Pericardium fibroblast (primary cell): Measurements from ENCODE around the gene C19orf44. TPM values are rescaled to one million over a fixed set of nuclear protein-coding genes. Genes with fewer than 3 reads are reported as not detected.

ENCODE experiments used
- total RNA-seq: library from RNA; depleted of rRNA; stranded (reverse); fragments of >200 nt; gene quantifications from 2 replicates; pipeline ENCODE4 v1.2.3, GENCODE V29; 2015

C19orf44 gene
- total RNA-seq: 2.0 and 6.1 TPM in 2 replicates

GRCh38 chr19:16495982-16496612 lies at the start of gene C19orf44, which contains the start of gene CALR3:
C19orf44 (plus strand) TSS chr19:16496394; CDS start chr19:16500793, 4,399 bp downstream.
CALR3 (minus strand) TSS chr19:16496167; CDS start chr19:16496129, 38 bp downstream.

DNA sequence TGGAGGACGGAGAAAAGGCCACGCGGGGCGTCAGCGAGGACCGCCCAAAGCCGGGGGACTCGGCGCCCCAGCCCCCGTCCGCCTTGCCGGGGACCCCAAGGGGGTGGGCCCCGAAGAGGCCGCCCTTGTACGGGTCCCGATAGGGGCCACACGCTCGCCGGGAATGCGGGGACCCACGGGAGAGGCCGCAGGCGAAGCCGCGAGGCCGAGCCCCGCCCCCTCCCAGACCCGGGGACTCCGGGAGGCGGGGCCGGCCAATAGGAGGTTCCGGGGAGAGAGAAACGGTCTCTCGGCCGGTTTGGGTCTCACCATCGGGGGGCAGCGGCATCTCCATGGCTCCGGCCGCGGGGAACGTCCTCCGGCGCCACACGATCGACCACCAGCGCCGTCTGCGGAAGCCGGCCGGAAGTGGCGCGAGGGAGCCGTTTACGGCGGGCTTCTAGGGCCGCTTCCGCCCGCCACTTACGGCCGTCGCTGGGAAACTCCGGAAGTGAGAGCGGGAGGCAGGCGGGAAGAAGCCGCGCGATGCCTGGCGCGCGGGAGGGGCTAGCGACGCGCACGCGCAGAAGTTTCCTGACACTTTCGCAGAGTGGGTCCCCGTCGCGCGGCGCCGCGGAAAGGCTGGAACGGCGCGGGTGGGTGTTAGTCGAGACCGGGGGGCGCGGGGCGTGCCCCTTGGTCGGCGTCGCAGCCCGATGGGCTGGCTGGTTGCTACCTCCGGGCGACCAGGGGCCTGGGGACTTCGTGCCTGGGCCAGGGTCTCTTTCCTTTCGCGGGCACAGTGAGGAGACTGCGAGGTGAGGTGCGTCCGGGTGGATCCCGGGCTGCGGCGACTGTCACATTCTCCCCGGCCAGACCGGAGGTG lies 46.1 kb downstream of the C19orf44 start, which contains the start of gene CHERP:
CHERP (minus strand) TSS at position 393 of the 865 bp plus-strand sequence; CDS start at position 334, 59 bp downstream.

Other genes with a start within 250 kb of the C19orf44 start
- gene KLF2, start 171.6 kb upstream of the C19orf44 start, total RNA-seq: 19.6 and 37.2 TPM in 2 replicates
- 7.2 and 9.2 TPM in 2 replicates for gene EPS15L1, start 24.4 kb upstream of the C19orf44 start, total RNA-seq
- not detected in 2 replicates for gene CALR3, start 227 bp upstream of the C19orf44 start, total RNA-seq
- 5.6 and 5.9 TPM in 2 replicates for gene CHERP, start 46.0 kb downstream of the C19orf44 start, total RNA-seq
- 25.5 and 41.7 TPM in 2 replicates for gene SLC35E1, start 76.0 kb downstream of the C19orf44 start, total RNA-seq
- gene MED26, start 131.8 kb downstream of the C19orf44 start, total RNA-seq: 6.3 and 7.8 TPM in 2 replicates
- gene SMIM7, start 163.8 kb downstream of the C19orf44 start, total RNA-seq: 65.5 and 112 TPM in 2 replicates
- 0.34 and 1.8 TPM in 2 replicates for gene TMEM38A, start 164.7 kb downstream of the C19orf44 start, total RNA-seq
- not detected in 2 replicates for gene NWD1, start 223.5 kb downstream of the C19orf44 start, total RNA-seq